ENCODE data around the gene USP6NL. TPM values are rescaled to one million over a fixed set of nuclear protein-coding genes. Genes with fewer than 3 reads are reported as not detected.

USP6NL gene
- total RNA-seq, 4 donors from 2014 or later: 28.8 to 56.4 (median 34.0) TPM

GRCh38 chr10:11625019-11625735, 13.7 kb upstream of the USP6NL start:
- Histone ChIP-seq H3K4me1 (peaks cover 0 to 7% (median 0%) of the 10 kb centered on the region in 3 donors), H3K9me3 (no peaks in the 10 kb centered on the region), H3K4me3 (no peak overlapping the region), H3K27me3 (no peaks in the 10 kb centered on the region), H3K27ac (no peak overlapping the region), H3K36me3 (no peaks in the 10 kb centered on the region)
- TF ChIP-seq POLR2A (IDR thresholded peaks at IDR 0.05) (no peak), CTCF (IDR thresholded peaks at IDR 0.05) (no peak)
- intact Hi-C loops (cut with DNase I): no loop called here
- DNase-seq: no peak
- WGBS, 2 donors: 70 to 72% methylated on average over 8 to 9 of the region's 9 CpGs

GRCh38 chr10:11617233-11617632, 5.8 kb upstream of the USP6NL start:
- intact Hi-C loops (cut with DNase I): no loop called here

DNA sequence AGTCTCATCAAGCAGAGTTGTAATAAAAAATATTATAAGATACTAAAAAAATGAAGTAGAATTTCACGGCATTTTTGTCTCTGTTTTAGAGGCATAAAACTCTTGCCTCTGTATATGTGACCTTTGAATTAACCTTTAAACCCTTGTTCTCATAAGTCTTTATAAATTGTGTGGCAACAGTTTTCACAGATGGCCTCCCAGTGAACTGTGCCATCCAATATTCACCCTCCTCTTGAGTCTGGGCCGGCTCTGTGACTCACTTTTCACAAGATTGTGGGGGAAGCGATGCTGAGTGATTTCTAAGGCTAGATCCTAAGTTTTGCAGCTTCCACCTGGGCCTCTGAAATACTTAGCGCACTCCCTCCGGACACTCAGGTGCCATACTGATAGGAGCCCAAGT, 4.6 kb upstream of the USP6NL start:
- intact Hi-C loops (cut with DNase I): no loop called here
- Histone ChIP-seq H3K4me1 (peaks cover 0 to 17% (median 0%) of the 10 kb centered on the region in 3 donors), H3K36me3 (no peaks in the 10 kb centered on the region), H3K27me3 (no peaks in the 10 kb centered on the region), H3K9me3 (peaks cover 0 to 5% (median 0%) of the 10 kb centered on the region in 3 donors), H3K27ac (no peak overlapping the region), H3K4me3 (no peak overlapping the region)
- WGBS, 2 donors: 80 to 89% methylated on average over 5 of the region's 5 CpGs
- DNase-seq: no peak
- no peak for TF ChIP-seq POLR2A (IDR thresholded peaks at IDR 0.05)
- no peak for TF ChIP-seq CTCF (IDR thresholded peaks at IDR 0.05)

More at GRCh38 chr10:11617233-11617632, 5.8 kb upstream of the USP6NL start:
- peaks cover 0 to 5% (median 0%) of the 10 kb centered on the region in 3 donors for H3K9me3 ChIP-seq
- DNase-seq: no peak
- no peak for TF ChIP-seq POLR2A (IDR thresholded peaks at IDR 0.05)
- no peak for TF ChIP-seq CTCF (IDR thresholded peaks at IDR 0.05)
- H3K4me3 ChIP-seq: no peak overlapping the region
- no peak overlapping the region for H3K27ac ChIP-seq
- no peaks in the 10 kb centered on the region for H3K27me3 ChIP-seq
- H3K36me3 ChIP-seq: no peaks in the 10 kb centered on the region
- peaks cover 0 to 11% (median 0%) of the 10 kb centered on the region in 3 donors for H3K4me1 ChIP-seq

GRCh38 chr10:11615396-11615795, 3.9 kb upstream of the USP6NL start:
- Histone ChIP-seq H3K4me1 (peaks cover 0 to 19% (median 0%) of the 10 kb centered on the region in 3 donors), H3K9me3 (peaks cover 0 to 5% (median 0%) of the 10 kb centered on the region in 3 donors), H3K27ac (no peak overlapping the region), H3K4me3 (no peak overlapping the region), H3K27me3 (no peaks in the 10 kb centered on the region), H3K36me3 (no peaks in the 10 kb centered on the region)
- no peak for TF ChIP-seq POLR2A (IDR thresholded peaks at IDR 0.05)
- no peak for TF ChIP-seq CTCF (IDR thresholded peaks at IDR 0.05)
- no peak for DNase-seq
- intact Hi-C loops (cut with DNase I): no loop called here

- intact Hi-C loops (cut with DNase I): no loop called here
- TF ChIP-seq CTCF (IDR thresholded peaks at IDR 0.05): no peak
- whole genome bisulfite sequencing, 2 donors: 11 to 16% methylated on average over 11 of the region's 11 CpGs
- H3K27me3 ChIP-seq: no peaks in the 10 kb centered on the region
- peaks cover 0 to 2% (median 0%) of the 10 kb centered on the region in 3 donors for H3K9me3 ChIP-seq
- peaks cover 0 to 49% (median 10%) of the 10 kb centered on the region in 3 donors for H3K4me1 ChIP-seq
- DNase-seq: no peak
- H3K36me3 ChIP-seq: no peaks in the 10 kb centered on the region
- peak overlapping the region; percentile 75 to 97 (median 82) for H3K4me3 ChIP-seq
- H3K27ac ChIP-seq: peak overlapping the region; percentile 88 to 97 (median 95)
These were observed 861 bp upstream of the USP6NL start for GRCh38 chr10:11612021-11613001.
